Measurements from ENCODE around the gene RAB5B. TPM values are rescaled to one million over a fixed set of nuclear protein-coding genes. Genes with fewer than 3 reads are reported as not detected.

The RAB5B gene
- polyA plus RNA-seq, 1 donor (not counting 4 experiments of a cell fraction or from before 2014, with no cell fraction given) = 138 TPM

DNA sequence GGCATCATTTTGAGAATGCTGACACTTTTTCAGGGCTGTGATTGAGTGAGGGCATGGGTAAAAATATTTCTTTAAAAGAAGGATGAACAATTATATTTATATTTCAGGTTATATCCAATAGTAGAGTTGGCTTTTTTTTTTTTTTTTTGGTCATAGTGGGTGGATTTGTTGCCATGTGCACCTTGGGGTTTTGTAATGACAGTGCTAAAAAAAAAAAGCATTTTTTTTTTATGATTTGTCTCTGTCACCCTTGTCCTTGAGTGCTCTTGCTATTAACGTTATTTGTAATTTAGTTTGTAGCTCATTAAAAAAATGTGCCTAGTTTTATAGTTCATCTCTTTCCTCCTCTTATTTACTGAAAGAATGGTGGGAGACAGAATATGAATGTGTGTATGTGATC is 1.4 kb upstream of the RAB5B start:
- FAIRE-seq (no peak), DNase-seq (ENCODE audit: low read depth, low spot score) (no peak)
- H3K27me3 ChIP-seq (ENCODE audit: control insufficient read depth, extremely low read depth, insufficient read depth, low read length) = no peaks in the 10 kb centered on the region
- no peaks in the 10 kb centered on the region for H3K9me1 ChIP-seq (ENCODE audit: control insufficient read depth, extremely low read depth, insufficient read depth, low read length)
- peak overlapping the region; percentile 50 to 98 (median 78) for H3K4me3 ChIP-seq (ENCODE audit: control insufficient read depth in 2 of 3, extremely low read depth in 1 of 3, insufficient read depth in 2 of 3, low read depth in 1 of 3, low read length in 3 of 3)
- H3K27ac ChIP-seq (ENCODE audit: control insufficient read depth, insufficient read depth, low read length) = peak overlapping the region; percentile 93
- H2AFZ ChIP-seq (ENCODE audit: control insufficient read depth, low read length) = peak overlapping the region; percentile 81
- peak overlapping the region; percentile 90 for H3K9ac ChIP-seq (ENCODE audit: control insufficient read depth, extremely low read depth, insufficient read depth, low read length)
- peaks cover 31% of the 10 kb centered on the region for H3K4me1 ChIP-seq (ENCODE audit: control insufficient read depth, extremely low read depth, insufficient read depth, low read length)
- no peaks in the 10 kb centered on the region for H3K9me3 ChIP-seq (ENCODE audit: control insufficient read depth, low read depth, low read length)
- dilution Hi-C loops (cut with MboI; ENCODE audit: extremely low pct_ligation_motif_present, low sequenced_read_pairs) = no loop called here
- peak overlapping the region; percentile 99 for H3K4me2 ChIP-seq (ENCODE audit: control insufficient read depth, extremely low read depth, insufficient read depth, low read depth, low read length)
- H3K79me2 ChIP-seq (ENCODE audit: control insufficient read depth, insufficient read depth, low read length) = peaks cover 37% of the 10 kb centered on the region
- TF ChIP-seq EZH2 (IDR thresholded peaks at IDR 0.05; ENCODE audit: low read length) (no peak), CTCF (optimal IDR thresholded peaks at IDR 0.05 in 1 of 3, IDR thresholded peaks at IDR 0.05 in 1 of 3, conservative IDR thresholded peaks at IDR 0.05 in 1 of 3; ENCODE audit: extremely low read depth in 1 of 3, insufficient read depth in 2 of 3, low read length in 3 of 3) (no peak)
- H3K36me3 ChIP-seq (ENCODE audit: control insufficient read depth in 2 of 2, extremely low read depth in 1 of 2, insufficient read depth in 2 of 2, low read length in 2 of 2) = peaks cover 0 to 28% of the 10 kb centered on the region in 2 experiments
- H4K20me1 ChIP-seq (ENCODE audit: control insufficient read depth, extremely low read depth, insufficient read depth, low read length) = peaks cover 2% of the 10 kb centered on the region

DNA sequence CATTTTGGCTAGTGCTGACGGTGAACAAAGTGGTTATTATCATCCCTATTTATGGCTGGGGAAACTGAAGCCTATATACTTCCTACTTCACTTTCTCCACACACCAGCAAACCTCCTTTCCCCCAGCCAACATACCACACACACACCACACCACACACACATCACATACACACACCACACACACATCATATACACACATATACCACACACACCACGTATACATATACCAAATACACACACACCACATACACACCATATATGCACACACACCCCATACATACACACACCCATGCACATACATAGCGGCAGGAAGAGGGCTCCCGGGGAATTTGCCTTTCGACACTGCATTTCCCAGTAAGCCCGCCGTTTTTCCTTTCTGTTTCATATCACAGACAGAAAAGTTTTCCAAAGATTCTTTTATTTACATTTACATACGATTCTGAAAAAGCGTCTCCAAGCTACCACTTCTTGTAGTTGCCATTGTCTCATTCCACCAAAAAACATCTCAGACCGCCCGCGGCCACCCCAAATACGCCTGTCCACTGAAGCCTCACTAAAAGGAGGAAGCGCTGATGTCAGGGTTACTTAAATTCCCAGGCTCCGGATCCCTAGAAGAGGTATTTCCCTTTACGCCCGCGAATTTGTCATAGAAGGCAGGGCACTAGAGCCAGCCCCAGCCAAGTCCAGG is 823 bp upstream of the RAB5B start:
- TF ChIP-seq CTCF (optimal IDR thresholded peaks at IDR 0.05 in 1 of 3, IDR thresholded peaks at IDR 0.05 in 1 of 3, conservative IDR thresholded peaks at IDR 0.05 in 1 of 3; ENCODE audit: extremely low read depth in 1 of 3, insufficient read depth in 2 of 3, low read length in 3 of 3) = no peak
- TF ChIP-seq EZH2 (IDR thresholded peaks at IDR 0.05; ENCODE audit: low read length) = no peak
- peak overlapping the region; percentile 93 for H3K27ac ChIP-seq (ENCODE audit: control insufficient read depth, insufficient read depth, low read length)
- FAIRE-seq (no peak), DNase-seq (ENCODE audit: low read depth, low spot score) (no peak)
- H4K20me1 ChIP-seq (ENCODE audit: control insufficient read depth, extremely low read depth, insufficient read depth, low read length) = peaks cover 2% of the 10 kb centered on the region
- H3K9me3 ChIP-seq (ENCODE audit: control insufficient read depth, low read depth, low read length) = no peaks in the 10 kb centered on the region
- H3K9ac ChIP-seq (ENCODE audit: control insufficient read depth, extremely low read depth, insufficient read depth, low read length) = peak overlapping the region; percentile 90
- peaks cover 39% of the 10 kb centered on the region for H3K79me2 ChIP-seq (ENCODE audit: control insufficient read depth, insufficient read depth, low read length)
- peaks cover 0 to 31% of the 10 kb centered on the region in 2 experiments for H3K36me3 ChIP-seq (ENCODE audit: control insufficient read depth in 2 of 2, extremely low read depth in 1 of 2, insufficient read depth in 2 of 2, low read length in 2 of 2)
- peak overlapping the region; percentile 50 to 98 (median 78) for H3K4me3 ChIP-seq (ENCODE audit: control insufficient read depth in 2 of 3, extremely low read depth in 1 of 3, insufficient read depth in 2 of 3, low read depth in 1 of 3, low read length in 3 of 3)
- dilution Hi-C loops (cut with MboI; ENCODE audit: extremely low pct_ligation_motif_present, low sequenced_read_pairs) = no loop called here
- no peaks in the 10 kb centered on the region for H3K9me1 ChIP-seq (ENCODE audit: control insufficient read depth, extremely low read depth, insufficient read depth, low read length)
- H2AFZ ChIP-seq (ENCODE audit: control insufficient read depth, low read length) = peak overlapping the region; percentile 81
- H3K27me3 ChIP-seq (ENCODE audit: control insufficient read depth, extremely low read depth, insufficient read depth, low read length) = no peaks in the 10 kb centered on the region
- peaks cover 25% of the 10 kb centered on the region for H3K4me1 ChIP-seq (ENCODE audit: control insufficient read depth, extremely low read depth, insufficient read depth, low read length)
- peak overlapping the region; percentile 99 for H3K4me2 ChIP-seq (ENCODE audit: control insufficient read depth, extremely low read depth, insufficient read depth, low read depth, low read length)

Data from keratinocyte (primary cell).